ENCODE measurements around the gene GFOD2. TPM values are rescaled to one million over a fixed set of nuclear protein-coding genes. Genes with fewer than 3 reads are reported as not detected.

The GFOD2 gene
- total and polyA plus RNA-seq, 2 donors (not counting 3 experiments of a cell fraction or from before 2014, with no cell fraction given) = 38.1 to 47.5 TPM

- Histone ChIP-seq H3K79me2 (ENCODE audit: control insufficient read depth, insufficient read depth, low read length) (peaks cover 87% of the 10 kb centered on the region), H3K9me1 (replicated peaks; ENCODE audit: control insufficient read depth, extremely low read depth, insufficient read depth, low read length) (no peaks in the 10 kb centered on the region), H3K9me3 (replicated peaks; ENCODE audit: control insufficient read depth, insufficient read depth, low read length) (no peaks in the 10 kb centered on the region), H3K4me3 (replicated peaks in 1 of 3; ENCODE audit: insufficient read depth in 1 of 3, low read depth in 1 of 3, low read length in 3 of 3) (no peak overlapping the region), H4K20me1 (replicated peaks; ENCODE audit: control insufficient read depth, extremely low read depth, insufficient read depth, low read length) (peaks cover 8% of the 10 kb centered on the region), H2AFZ (ENCODE audit: low read depth, low read length) (no peak overlapping the region), H3K9ac (replicated peaks; ENCODE audit: extremely low read depth, insufficient read depth, low read length) (no peak overlapping the region), H3K27ac (ENCODE audit: insufficient read depth, low read depth, low read length) (no peak overlapping the region), H3K36me3 (ENCODE audit: control insufficient read depth in 2 of 2, extremely low read depth in 1 of 2, insufficient read depth in 2 of 2, low read length in 2 of 2) (peaks cover 0 to 2% of the 10 kb centered on the region in 2 experiments), H3K27me3 (ENCODE audit: control insufficient read depth in 2 of 2, insufficient read depth in 2 of 2, low read length in 2 of 2) (no peaks in the 10 kb centered on the region), H3K4me2 (ENCODE audit: insufficient read depth, low read length) (no peak overlapping the region), H3K4me1 (ENCODE audit: control insufficient read depth, extremely low read depth, insufficient read depth, low read length) (peaks cover 10% of the 10 kb centered on the region)
- POLR2A ChIA-PET = no interaction called here
- dilution Hi-C loops (cut with MboI; ENCODE audit: extremely low pct_ligation_motif_present, low sequenced_read_pairs) (no loop called here), intact Hi-C loops (cut with micrococcal nuclease) (no loop called here)
- TF ChIP-seq EZH2 (IDR thresholded peaks at IDR 0.05; ENCODE audit: borderline replicate concordance, low read depth, low read length, severe bottlenecking) (no peak), JUN (IDR thresholded peaks at IDR 0.05; ENCODE audit: borderline replicate concordance, insufficient read depth, insufficient read length, low read depth) (no peak), CTCF (IDR thresholded peaks at IDR 0.05; ENCODE audit: extremely low read depth in 1 of 2, insufficient read depth in 1 of 2, low read depth in 1 of 2, low read length in 2 of 2) (no peak), MYC (IDR thresholded peaks at IDR 0.05; ENCODE audit: low read depth, low read length) (no peak), GATA2 (IDR thresholded peaks at IDR 0.05; ENCODE audit: insufficient read depth, insufficient read length, low read depth, low read length) (no peak), POLR2AphosphoS5 (IDR thresholded peaks at IDR 0.05; ENCODE audit: insufficient read depth, low read depth, low read length) (no peak), FOS (IDR thresholded peaks at IDR 0.05; ENCODE audit: borderline replicate concordance, insufficient read depth, low read length) (no peak), MAX (IDR thresholded peaks at IDR 0.05; ENCODE audit: insufficient read depth, insufficient read length) (no peak), POLR2A (IDR thresholded peaks at IDR 0.05; ENCODE audit: low read depth, low read length) (no peak)
- BruUV-seq (replicated peaks) = no TSS peak
- DNase-seq (ENCODE audit: low read depth, low spot score) (no peak), FAIRE-seq (no peak)
- CTCF ChIA-PET = interaction anchor here (1.3 kb wide), 1 partner anchor 103 kb away, joined by 4 read pairs; no protein-coding TSS in a partner anchor
Observed at GRCh38 chr16:67713647-67714273, 5.4 kb downstream of the GFOD2 start.
